NOMO-1 treated with DMSO at 0.1 percent for 48 hours (cell line): ENCODE data around the gene MMP24OS.
"Not testable (repeated sequence)": the region's sequence is repeated elsewhere in the genome, so short reads cannot be mapped to it uniquely, and the experiment has no call there.

ENCODE experiments used
- DNase-seq: peaks from one replicate; lab custom pipeline; 2025; ENCODE audit not compliant: unreplicated experiment; lab: John Stamatoyannopoulos, UW

MMP24OS gene

DNA sequence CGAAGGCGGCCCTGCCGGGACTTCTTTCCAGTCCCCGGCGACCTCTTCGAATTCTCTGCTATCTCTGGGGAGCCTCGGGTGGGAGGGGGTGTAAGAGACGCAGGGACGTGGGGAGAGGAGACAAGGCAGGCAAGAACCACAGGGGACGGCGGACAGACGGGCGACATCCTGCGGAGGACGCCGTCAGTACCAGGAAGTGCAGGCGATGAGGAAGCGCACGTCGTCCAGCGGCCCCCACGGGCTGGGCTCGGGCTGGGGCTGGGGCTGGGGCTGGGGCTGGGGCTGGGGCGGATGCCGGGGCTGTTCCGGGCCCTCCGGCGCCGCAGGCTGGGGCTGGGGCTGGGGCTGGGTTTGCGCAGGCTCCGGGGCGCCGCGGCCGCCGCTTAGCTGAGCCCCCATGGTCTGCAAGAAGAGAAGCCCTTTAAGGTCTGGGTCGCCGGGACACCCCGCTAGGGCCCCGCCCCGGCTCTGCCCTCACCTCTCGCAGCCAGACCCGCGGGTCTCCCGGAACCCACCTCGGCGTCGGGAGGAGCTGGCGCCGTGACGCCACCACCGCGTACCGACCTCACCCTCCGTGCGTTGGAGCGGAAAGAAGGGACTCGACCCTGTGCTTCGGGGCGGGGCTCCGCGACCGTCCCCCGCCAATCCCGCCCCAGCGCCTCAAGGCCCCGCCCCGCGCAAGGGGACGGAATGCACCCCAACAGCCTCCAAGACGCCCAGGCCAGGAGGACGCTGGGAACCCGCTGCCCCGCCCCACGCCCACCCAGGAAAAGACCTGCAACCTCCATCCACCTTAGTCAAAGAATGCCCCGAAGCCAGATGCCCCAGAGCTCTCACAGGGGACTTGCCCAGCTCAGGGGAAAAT lies at the start of gene MMP24OS:
Gene MMP24OS, minus strand, starts transcription at position 592 of the 865 bp plus-strand sequence. Its CDS starts 193 bp downstream, at position 399.
- peak; percentile 86 for DNase-seq

DNA sequence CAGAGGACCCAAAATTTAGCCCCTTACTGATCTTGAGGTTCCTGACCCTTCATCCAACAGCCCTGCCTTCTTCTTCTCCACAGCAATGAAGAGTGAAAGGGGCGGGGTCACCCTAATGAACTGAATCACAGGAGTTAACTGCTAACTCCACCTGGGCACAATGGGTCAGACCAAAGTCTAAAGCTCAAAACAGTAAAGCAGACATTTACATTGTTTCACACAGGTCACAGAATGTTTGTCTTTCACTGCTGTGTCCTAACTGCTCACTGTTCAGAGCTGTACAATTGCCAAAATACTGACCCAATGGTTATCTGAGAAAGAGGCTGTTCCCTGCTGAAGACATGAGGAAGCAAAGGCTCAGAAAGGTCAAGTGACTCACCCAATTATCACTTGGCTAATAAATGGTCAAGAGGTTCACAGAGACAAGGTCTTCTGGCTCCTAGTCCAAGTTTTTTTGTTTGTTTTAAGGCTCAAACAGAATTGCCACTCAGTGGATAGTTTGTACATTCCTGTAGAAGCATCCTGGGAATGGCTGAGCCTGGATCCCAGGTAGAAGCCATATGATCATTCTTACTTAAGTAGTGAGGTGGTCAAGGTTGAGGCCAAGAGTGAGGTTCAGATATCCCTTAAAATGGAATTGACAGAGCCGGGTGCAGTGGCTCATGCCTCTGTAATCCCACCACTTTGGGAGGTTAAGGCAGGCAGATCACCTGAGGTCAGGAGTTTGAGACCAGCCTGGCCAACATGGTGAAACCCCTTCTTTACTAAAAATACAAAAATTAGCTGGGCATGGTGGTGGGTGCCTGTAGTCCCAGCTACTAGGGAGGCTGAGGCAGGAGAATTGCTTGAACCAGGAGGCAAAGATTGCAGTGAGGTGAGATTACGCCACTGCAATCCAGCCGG lies 49.4 kb upstream of the MMP24OS start:
- DNase-seq, result no peak

DNA sequence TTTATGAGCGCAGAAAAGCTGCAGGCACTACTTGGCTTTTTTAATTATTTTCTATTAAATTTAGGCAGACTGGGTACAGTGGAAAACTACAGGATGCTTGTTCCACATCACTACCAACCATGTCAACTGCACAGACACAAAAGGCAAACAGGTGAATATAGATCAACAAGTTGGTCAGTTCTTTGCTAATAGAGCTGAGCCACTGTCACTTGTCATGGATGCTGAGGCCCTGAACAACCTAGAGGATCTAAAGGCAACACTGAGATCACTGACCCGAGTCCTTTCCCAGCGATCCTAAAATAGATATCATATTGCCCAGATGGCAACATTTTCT lies 48.8 kb upstream of the MMP24OS start:
- DNase-seq, result no peak

DNA sequence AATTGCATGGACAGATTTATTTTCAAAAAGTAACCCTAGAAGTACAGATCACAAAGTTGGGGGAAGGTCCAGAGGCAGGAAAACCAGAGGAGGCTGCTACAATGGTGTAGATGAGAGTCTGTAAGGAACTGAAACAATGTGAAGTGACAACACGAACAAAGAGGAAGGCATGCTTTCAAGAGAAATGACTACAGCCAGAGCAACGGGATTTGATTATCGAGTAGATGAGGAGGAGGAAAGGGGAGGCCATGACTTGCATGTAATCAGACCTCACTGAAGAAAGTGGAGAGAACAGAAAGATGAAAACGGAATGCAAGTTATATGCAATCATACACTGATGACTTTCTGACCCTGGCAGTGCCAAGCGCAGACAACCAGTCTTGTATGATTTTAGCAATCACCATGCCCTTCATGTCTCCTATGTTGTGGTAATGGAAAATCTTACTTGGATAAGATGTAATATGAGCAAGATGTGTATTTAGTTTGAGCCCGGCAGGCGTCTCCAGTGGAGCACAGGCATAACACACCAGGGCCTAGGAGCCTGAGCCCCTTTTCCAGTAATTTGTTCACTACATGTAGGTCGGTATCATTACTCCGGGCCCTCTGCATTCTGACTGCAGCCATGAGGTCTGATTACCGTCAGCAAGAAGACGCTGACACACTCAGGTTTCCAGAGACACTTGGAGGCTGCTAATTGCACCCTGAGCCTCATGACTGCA lies 48.3 kb upstream of the MMP24OS start:
- peak; percentile 80 for DNase-seq

DNA sequence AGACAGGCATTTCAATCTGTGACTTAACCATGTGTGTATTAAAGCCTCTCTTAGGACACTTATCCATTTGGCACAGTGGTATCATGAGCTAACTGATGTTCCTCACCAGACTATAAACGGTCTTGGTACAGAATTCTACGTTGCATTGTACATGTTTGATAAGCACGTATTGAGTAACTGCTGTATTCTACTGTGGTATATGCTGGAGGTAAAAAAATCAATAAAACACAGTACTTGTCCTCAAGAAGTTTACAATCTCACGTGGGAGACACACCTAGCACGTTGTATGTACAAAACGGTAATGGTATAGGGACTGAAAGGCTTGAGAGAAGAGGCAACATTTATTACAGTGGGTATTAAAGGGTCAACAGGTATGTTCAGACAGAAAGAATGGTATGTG lies 47.5 kb upstream of the MMP24OS start:
- DNase-seq, result no peak

DNA sequence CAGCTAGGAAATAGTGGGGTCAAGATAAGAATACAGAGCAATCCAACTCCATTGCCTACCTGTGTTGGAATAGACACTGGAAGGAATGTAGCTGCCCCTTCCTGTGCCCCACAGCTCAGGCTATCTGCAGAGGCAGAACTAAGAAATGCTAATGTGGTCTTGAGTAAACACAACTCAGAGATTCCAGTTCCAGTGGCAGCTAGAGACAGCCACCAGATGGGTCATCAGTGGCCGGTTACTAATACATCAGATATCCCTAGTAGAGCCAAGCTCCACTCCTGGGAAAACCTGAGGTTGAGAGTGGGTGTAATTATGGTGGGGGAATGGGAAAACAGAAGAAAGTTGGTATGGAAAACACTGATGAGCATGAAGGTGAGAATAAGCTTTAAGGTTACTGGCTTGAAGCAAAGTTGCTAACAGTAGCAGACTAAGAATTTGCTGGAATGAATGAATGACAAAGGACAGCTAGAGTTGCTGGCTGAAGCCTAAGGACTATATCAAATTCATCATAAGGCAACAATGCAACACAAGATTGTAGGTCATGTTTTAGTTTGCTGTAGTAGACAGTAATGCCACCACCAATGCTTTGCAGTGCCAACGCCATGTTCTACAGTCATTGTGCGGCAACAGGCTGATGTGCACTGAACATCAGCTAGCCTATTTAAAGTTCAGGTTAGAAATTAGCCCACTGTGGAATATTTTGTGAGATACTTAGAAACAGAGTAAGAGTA lies 42.6 kb upstream of the MMP24OS start:
- no peak for DNase-seq

DNA sequence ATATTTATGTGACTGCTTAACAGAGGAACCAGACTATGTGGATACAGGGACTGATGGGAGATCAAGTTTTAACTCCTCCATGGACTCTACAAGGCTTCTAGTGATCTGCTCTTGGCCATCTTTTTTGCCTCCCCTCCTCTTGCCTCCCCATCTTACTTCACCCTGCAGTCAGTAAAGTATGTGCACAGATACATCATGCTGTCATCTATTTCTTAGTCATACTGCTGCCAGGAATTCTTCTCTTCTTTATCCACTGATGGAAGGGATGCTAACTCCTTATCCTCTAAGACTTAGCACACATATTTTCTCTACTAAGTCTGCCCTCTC lies 41.9 kb upstream of the MMP24OS start:
- no peak for DNase-seq

DNA sequence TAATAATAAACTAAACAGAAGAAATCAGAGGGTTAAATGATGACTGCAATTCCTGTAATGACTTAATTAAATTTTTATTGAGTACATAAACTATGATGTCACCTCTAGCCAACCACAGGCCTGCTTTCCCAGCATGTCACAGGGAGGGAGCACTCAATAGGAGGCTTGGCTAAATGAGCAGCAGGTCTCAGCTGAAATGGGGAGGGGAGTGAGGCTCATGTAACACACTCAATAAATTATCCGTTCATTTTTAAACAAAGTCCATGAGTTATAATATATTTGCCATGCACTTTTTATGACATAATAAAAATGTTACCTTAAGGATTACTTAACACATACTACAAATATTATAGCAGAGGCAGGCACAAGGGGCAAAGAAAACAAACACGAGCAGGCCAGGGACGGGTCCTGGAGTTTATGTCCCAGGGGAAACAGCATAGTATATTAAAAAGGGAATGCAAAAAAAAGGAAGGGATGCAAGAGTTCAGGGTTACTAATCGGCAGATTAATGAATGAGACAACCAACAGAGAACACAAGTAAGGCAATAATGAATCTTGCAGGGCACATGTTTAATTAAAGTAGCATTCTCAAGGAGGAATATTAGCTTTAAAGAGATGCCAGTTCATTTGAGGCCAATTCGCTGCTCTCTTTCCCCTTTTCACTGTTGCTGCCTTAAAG lies 41.4 kb upstream of the MMP24OS start:
- no peak for DNase-seq

DNA sequence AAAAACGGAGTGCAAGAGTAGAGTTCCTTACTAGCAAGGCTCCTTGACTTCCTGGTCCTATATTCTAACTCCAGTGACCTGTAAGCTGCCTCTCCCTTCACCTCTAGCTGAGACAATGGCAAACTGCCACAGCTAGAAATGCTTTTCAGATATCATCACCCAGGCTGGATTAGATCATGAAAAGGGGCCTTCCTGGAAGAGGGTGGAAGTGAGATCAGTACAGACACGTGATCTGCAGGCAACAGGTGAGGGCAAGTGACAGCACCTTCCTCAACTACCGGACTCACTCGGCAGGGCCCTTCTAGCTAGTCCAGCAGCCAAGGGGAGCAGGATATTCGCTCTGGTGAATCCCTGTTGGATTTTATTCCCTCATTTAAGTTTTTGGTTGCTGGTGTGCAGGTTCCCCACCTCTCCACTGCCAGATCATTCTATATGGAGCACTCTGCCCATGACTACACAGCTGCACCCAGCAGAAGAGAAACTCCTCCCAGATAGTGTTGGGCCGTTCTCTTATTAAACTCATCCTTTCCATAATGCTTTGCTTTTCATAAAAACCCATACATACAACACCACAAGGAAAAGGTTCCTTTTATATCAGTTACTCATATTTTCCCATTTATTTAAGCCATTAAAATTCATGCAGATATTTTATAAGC lies 40.7 kb upstream of the MMP24OS start:
- DNase-seq, result no peak

DNA sequence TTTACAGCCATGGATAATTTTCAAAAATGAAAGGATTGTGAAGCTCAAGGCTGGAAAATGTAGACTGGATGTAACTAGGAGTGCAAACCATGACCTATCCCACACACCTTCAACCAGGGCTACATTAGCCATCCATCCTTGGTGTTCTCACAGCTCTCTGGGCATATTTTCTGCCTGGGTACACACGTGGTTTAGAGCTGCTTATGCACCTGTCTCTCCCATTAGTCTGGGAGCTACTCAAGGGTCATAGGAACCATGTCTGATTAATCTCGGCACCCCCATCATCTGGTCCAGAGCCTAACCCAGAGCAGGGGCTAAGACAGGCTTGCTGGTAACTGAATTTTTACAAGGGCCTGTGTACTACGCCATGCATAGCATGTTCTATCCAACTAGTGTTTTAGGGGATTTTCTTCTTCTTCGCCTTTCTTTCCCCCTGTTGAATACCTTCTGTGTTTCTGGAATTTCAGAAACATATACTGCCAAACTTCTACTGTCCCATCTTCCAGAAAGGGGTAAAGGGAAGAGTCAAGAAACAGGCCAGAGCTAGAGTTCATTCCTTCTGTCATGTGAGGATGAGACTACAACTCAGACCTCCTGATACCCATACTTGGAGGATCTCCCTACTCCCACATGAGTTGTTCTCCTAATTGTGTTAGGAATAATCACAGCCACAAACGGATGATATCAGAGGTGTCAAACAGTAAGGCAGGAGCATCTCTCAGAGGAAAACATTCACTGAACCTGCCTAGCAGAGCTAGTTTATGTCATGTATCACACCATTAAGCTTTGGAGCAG lies 39.7 kb upstream of the MMP24OS start:
- DNase-seq, result no peak

DNA sequence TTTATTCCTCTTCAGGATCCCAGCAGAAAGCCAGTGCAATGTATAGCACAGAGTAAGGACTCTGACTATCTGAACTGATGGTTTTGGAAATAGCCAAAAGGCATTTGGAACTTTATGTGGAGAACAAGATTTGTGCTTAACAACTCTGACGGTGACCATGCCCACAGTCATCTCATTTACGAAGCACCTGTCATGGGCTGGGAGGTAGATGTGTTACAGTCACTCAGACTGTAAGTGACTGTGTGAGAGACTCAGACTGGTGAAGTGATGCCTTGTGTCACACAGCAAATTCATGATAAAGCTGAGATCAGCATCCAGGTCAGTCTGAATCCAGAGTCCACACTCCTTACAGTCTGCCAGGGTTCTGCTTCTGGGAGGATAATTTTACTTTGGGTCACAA lies 38.2 kb upstream of the MMP24OS start:
- no peak for DNase-seq

DNA sequence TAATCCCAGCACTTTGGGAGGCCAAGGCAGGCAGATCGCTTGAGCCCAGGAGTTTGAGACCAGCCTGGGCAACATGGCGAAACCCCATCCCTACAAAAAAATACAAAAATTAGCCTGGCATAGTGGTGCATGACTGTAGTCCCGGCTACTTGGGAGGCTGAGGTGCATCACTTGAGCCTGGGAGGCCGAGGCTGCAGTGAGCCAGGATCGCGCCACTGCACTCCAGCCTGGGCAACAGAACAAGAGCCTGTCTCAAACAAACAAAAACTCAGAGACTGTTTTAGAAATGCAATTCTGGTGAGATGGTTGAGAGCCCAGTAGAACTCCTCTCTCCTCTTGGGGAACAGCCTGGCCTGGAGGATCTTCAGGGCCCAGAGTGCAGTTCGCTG lies 37.7 kb upstream of the MMP24OS start:
- not testable (repeated sequence) for DNase-seq

DNA sequence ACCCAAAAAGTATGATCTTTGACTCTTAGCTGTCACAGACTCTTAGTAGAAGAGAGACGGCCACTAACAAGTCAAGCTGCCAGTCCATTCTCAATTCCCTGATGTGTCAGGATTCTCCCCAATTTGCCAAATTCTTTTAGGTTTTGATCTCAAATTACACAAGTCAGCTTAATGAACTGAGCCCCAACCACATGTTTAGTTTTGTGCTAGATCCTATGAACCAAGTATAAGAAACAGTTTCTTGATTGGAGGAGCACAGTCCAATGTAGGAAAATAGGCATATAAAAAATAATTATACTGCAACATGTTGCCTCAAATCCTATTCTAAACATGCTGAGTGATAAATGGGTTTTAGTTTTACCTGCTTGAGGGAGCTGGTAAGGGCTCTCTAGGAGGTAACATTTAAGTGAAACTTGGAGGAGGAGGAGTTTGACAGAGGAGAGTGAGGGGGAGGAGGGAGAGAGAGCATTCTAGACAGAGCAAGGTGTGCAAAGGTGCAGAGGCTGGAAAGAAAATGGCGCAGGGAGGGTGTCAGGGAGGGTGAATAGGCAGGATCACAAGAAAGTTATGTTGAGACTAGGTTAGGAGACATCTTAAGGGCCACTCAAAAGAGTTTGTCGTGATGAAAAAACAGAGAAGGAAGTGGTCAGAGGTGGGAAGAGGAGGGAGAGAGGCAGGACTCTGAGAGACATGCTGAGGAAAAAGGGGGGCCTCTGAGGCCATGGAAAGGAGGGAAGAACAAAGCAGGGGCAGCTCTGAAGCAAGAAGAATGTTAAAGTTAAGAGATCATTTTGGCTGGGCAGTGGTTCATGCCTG lies 37.1 kb upstream of the MMP24OS start:
- peak; percentile 10 for DNase-seq

DNA sequence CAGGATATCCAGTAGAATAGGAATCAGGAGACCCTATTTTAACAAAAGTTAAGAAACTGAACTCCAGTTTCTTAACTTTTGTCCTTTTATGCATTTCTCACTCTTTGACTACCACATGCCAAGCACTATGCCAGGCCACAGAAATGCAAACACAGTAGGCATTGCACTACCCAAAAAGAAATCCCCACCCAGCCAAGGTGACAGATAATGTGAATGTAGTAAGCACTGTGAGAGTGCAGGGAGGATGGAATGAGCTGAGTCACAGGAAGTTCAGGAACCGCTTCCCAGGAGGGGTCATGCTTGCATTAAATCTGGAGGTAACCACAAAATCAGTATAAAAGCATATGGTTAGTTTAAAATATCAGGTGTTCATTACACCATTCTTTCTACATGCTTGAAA lies 34.4 kb upstream of the MMP24OS start:
- DNase-seq, result no peak

DNA sequence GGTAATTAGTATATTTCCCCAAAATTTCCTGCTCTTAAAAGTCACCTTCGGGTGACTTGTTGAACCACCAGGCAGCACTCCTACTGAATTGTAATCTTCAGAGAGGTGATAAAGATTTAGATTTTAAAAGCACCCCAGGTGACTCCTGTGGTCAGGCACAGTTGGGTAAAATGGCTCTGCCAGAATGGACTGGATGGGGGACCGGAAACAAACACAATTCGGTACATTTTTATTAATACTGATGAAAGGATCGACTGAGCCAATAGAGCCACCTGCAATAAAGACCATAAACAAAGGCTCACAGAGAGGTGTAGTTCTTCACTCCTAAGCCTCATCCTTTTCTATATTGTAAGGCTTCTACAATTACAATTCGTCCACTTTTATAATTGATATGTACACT lies 33.9 kb upstream of the MMP24OS start:
- no peak for DNase-seq

DNA sequence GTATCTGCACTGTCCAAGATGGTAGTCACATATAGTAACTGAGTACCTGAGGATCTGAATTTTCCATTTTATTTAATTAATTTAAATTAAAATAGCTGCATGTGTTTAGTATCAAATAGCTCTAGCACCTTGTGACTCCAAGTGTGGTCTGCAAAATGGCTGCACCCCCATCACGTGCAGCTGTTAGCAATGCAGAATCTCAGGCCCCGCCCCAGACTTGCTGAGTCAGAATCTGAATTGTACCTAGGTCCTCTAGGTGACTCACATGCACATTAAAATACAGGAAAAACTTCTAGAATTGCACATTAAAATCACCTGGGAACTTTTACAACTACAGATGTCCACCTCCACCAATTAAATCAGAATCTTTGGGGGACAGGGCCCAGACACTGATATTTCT lies 33.5 kb upstream of the MMP24OS start:
- DNase-seq, result no peak

DNA sequence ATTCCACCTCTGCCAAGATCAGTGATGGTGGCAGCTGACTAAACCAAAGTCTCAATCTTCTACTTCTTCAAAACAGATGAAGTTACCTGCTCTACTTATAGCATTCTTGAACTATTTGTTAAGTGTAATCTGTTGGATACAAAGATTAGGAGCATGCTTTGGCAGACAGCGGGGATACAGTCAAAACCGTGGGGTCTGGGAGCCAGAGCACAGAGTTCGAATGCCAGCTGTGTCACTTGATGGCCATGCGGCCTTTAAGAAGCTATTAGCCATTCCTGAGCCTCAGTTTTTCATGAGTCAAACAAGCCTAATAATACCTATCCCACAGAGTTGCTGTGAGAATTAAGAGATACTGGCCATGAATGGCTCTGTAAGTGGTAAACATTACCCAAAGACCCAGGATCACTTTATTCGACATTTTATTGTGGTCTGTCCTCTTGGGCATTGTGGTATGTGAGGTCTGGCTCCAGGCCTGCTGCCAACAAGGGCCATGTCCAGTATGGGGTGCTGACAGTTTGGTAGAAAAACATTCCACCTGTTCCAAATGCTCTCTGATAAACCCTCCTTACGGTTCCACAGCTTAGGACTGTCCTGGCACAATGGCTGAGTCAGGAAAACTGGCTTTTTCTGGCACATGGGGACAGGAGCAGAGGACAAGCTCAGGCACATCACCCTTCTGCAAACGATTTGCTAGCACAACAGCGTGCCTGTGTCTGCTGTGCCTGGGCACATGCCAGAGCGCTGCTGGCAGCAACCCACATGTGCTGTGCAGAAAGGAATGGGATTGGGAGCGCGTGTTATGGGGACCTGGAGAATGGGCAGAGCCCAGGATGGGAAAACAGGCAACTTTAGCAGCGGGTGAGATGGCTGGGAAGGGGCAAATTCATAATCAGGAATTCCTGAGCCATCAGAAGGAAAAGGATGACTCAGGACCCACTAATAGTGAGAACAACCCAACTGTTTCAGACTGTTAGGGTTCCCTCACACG lies 30.0 kb upstream of the MMP24OS start:
- no peak for DNase-seq
